Measurements from ENCODE around the gene KANK3. TPM values are rescaled to one million over a fixed set of nuclear protein-coding genes. Genes with fewer than 3 reads are reported as not detected.

The KANK3 gene
- total RNA-seq, 3 donors from 2014 or later (not counting 1 experiment from before 2014, with no cell fraction given) = 5.7 to 16.9 (median 8.4) TPM

- Histone ChIP-seq H3K4me1 (ENCODE audit: control insufficient read depth, insufficient read depth, low read length) (peaks cover 41% of the 10 kb centered on the region), H3K36me3 (ENCODE audit: control insufficient read depth, insufficient read depth, low read length) (peaks cover 29% of the 10 kb centered on the region), H3K27ac (ENCODE audit: low read length) (no peak overlapping the region), H3K27me3 (ENCODE audit: control insufficient read depth, insufficient read depth, low read length) (no peaks in the 10 kb centered on the region), H3K9me3 (ENCODE audit: control insufficient read depth, insufficient read depth, low read length) (no peaks in the 10 kb centered on the region), H3K4me3 (ENCODE audit: low read length) (no peak overlapping the region)
- DNase-seq = no peak
- H3K9me3 Mint-ChIP-seq = no peaks in the 10 kb centered on the region
- intact Hi-C loops (cut with micrococcal nuclease) = no loop called here
- no peak overlapping the region for H3K27ac Mint-ChIP-seq
- H3K36me3 Mint-ChIP-seq = no peaks in the 10 kb centered on the region
- H3K4me3 Mint-ChIP-seq = no peak overlapping the region
- TF ChIP-seq, protein P1, sequence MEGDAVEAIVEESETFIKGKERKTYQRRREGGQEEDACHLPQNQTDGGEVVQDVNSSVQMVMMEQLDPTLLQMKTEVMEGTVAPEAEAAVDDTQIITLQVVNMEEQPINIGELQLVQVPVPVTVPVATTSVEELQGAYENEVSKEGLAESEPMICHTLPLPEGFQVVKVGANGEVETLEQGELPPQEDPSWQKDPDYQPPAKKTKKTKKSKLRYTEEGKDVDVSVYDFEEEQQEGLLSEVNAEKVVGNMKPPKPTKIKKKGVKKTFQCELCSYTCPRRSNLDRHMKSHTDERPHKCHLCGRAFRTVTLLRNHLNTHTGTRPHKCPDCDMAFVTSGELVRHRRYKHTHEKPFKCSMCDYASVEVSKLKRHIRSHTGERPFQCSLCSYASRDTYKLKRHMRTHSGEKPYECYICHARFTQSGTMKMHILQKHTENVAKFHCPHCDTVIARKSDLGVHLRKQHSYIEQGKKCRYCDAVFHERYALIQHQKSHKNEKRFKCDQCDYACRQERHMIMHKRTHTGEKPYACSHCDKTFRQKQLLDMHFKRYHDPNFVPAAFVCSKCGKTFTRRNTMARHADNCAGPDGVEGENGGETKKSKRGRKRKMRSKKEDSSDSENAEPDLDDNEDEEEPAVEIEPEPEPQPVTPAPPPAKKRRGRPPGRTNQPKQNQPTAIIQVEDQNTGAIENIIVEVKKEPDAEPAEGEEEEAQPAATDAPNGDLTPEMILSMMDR (IDR thresholded peaks at IDR 0.05) = no peak
- no peak for ATAC-seq
- 96% methylated on average over 17 of the region's 17 CpGs for WGBS (ENCODE audit: insufficient coverage)
- H3K4me1 Mint-ChIP-seq = peaks cover 31 to 32% of the 10 kb centered on the region in 2 donors
- H3K27me3 Mint-ChIP-seq (ENCODE audit: low read depth in 2 of 2) = no peaks in the 10 kb centered on the region
These were observed 32.6 kb downstream of the KANK3 start for GRCh38 chr19:8310342-8311055.

GRCh38 chr19:8308891-8309291 lies 34.2 kb downstream of the KANK3 start:
- Histone ChIP-seq H3K4me1 (ENCODE audit: control insufficient read depth, insufficient read depth, low read length) (peaks cover 47% of the 10 kb centered on the region), H3K9me3 (ENCODE audit: control insufficient read depth, insufficient read depth, low read length) (no peaks in the 10 kb centered on the region), H3K27ac (ENCODE audit: low read length) (no peak overlapping the region), H3K36me3 (ENCODE audit: control insufficient read depth, insufficient read depth, low read length) (peaks cover 22% of the 10 kb centered on the region), H3K27me3 (ENCODE audit: control insufficient read depth, insufficient read depth, low read length) (no peaks in the 10 kb centered on the region), H3K4me3 (ENCODE audit: low read length) (peak overlapping the region; percentile 58)
- H3K4me1 Mint-ChIP-seq = peaks cover 32 to 41% of the 10 kb centered on the region in 2 donors
- intact Hi-C loops (cut with micrococcal nuclease) = loop anchor here (1.0 to 5.0 kb wide), 2 partner anchors 12 to 1112 kb away; partner anchors contain the start of genes NDUFA7 and RPS28
- no peaks in the 10 kb centered on the region for H3K9me3 Mint-ChIP-seq
- peak overlapping the region; percentile 86 for H3K4me3 Mint-ChIP-seq
- ATAC-seq (no peak), DNase-seq (no peak)
- TF ChIP-seq, protein P1 (IDR thresholded peaks at IDR 0.05) = no peak
- WGBS (ENCODE audit: insufficient coverage) = 93% methylated on average over 17 of the region's 17 CpGs
- H3K36me3 Mint-ChIP-seq = no peaks in the 10 kb centered on the region
- H3K27ac Mint-ChIP-seq = peak overlapping the region; percentile 74 to 85
- no peaks in the 10 kb centered on the region for H3K27me3 Mint-ChIP-seq (ENCODE audit: low read depth in 2 of 2)

DNA sequence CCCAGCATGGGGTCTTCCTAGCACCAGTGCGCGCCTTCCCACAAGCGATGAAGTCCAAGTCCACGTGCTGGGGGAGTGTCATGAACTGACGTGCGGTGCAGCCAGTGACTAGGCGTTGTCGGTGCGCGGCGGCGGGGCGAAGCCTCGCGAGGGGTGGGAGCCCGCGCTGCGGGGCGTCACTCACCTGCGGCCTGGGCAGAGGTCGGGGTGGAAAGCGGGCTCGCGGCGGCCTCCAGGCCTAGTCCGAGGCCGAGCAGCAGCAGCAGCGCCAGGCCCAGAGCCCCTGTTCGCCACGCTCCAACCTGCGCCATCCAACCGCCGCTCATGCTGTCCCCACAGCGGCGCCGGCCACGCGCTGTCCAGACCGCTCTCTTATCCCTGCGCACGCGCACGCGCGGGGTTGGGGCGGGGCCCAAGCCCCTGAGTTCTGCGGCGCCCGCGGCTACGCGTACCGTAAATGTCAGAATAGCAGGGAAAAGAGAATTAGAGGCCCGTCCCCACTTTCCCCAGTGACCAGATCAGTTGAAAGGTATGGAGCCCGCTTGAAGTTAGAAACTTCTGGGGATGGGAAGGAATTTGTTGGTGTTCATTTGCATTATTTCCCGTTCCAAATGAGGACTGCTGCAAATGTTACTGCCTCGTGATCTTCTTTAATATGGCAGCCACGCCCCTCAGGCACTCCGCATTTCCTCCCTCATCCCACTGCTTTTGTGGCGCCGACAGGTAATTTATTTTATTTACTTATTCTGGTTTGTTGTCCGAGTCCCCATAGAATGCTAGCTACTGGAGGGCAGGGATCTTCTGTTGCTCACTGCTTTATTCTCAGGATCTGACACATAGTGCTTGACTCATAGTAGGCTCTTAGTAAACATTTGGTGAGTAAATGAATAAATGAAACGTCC lies 34.8 kb downstream of the KANK3 start, which contains the start of gene CD320:
Gene CD320, minus strand, starts transcription at position 394 of the 902 bp plus-strand sequence. Its CDS starts 68 bp downstream, at position 326.
- peak within 1 kb of the TSS; percentile 58 for H3K4me3 ChIP-seq (ENCODE audit: low read length)
- Mint-ChIP-seq H3K4me3 (peak within 1 kb of the TSS; percentile 86), H3K9me3 (no peaks in the 10 kb centered on the region), H3K27me3 (ENCODE audit: low read depth in 2 of 2) (no peaks in the 10 kb centered on the region), H3K4me1 (peaks cover 32 to 41% of the 10 kb centered on the region in 2 donors), H3K36me3 (no peaks in the 10 kb centered on the region), H3K27ac (peak within 1 kb of the TSS; percentile 74 to 85)
- no peaks in the 10 kb centered on the region for H3K9me3 ChIP-seq (ENCODE audit: control insufficient read depth, insufficient read depth, low read length)
- DNase-seq (peak; percentile 76 to 92), ATAC-seq (peak; percentile 86 to 93 (median 89))
- peaks cover 47% of the 10 kb centered on the region for H3K4me1 ChIP-seq (ENCODE audit: control insufficient read depth, insufficient read depth, low read length)
- H3K27me3 ChIP-seq (ENCODE audit: control insufficient read depth, insufficient read depth, low read length) = no peaks in the 10 kb centered on the region
- intact Hi-C loops (cut with micrococcal nuclease) = loop anchor here (1.0 to 5.0 kb wide), 2 partner anchors 13 to 1111 kb away; partner anchors contain the start of genes NDUFA7 and RPS28
- TF ChIP-seq, protein P1 (IDR thresholded peaks at IDR 0.05) = no peak
- WGBS (ENCODE audit: insufficient coverage) = 1% methylated on average over 61 of the region's 63 CpGs
- H3K27ac ChIP-seq (ENCODE audit: low read length) = peak within 1 kb of the TSS; percentile 27
- peaks cover 22% of the 10 kb centered on the region for H3K36me3 ChIP-seq (ENCODE audit: control insufficient read depth, insufficient read depth, low read length)

All from natural killer cell (primary cell).